Measurements from ENCODE around the gene ASTN2.

The ASTN2 gene

DNA sequence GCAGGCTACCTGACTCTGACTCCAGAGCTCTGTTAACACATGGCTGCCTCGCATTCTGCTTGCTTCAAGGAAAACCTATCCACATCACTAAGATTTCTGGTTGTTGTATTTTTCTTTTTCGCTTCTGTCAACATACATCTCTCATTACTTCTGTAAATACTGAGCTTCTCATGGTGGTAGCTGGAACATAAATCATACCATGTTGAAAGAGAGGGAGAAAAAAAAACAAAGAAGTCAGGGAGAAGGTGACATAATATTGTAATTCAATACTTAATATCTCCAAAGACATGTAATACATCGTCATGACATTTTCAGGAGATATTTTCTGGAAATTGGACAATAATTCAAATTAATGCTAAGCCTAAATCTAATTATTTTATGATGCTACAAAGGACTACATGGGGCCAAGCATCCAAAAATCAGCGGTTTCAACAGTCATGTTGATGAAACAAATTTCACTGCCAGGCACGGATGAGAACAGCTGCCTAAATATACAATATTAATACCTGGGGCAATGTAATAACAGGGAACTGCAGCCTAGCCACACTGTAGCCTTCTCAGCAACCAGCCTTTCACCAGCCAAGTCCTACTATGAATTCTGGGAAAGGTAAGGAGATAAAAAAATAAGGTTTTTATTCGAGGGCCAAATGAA lies 395.8 kb downstream of the ASTN2 start:
- DNase-seq (ENCODE audit: low read depth in 2 of 2) = no peak

GRCh38 chr9:117017414-117017985 lies 397.4 kb downstream of the ASTN2 start:
- DNase-seq (ENCODE audit: low read depth in 2 of 2) = no peak

GRCh38 chr9:117014061-117014460 lies 400.8 kb downstream of the ASTN2 start:
- no peak for DNase-seq (ENCODE audit: low read depth in 2 of 2)

DNA sequence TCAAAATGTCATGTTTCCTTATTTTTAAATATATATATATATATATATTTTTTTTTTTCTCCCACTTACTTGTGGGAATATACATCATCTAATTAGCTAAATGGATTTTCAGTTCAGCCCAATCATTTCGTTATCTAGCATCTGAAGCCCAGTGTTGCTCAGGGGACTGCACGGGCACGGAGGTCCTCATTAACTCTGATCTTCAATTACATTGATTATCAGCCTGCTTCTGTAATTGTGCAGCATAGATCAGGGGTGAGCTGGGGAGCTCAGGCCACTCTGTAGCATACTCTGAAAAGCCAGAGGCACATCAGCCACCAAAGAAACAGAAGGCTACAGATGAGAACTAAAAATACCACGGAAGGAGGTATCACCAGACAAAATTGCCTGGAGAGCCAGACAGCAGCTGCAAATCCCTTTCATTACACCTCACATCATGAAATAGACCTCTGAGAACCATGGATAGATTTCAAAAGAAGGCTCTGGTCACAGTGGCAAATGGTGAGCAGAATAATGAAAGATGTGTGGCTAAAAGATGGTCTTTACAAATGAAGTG lies 401.3 kb downstream of the ASTN2 start:
- DNase-seq (ENCODE audit: low read depth in 2 of 2) = no peak

DNA sequence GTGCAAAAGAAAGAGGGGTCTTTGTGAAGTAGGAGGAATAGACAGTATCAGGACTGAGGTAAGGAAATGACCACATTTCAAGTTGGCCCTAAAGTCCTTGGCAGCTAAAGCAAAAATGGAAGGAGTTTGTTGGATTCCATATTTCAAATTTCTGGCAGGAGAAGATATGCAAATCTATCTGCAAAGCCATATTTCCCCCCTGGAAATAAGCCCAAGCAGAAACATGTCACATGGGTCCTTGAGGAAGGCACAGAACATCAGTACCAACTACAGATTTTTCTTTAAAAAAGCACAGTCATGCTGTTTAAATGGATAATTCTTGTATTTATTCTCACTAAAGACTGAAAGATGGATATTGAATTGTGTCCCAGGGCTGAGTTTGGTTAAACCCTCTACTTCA lies 404.8 kb downstream of the ASTN2 start:
- DNase-seq (ENCODE audit: low read depth in 2 of 2) = no peak

GRCh38 chr9:117008876-117009275 lies 406.0 kb downstream of the ASTN2 start:
- DNase-seq (ENCODE audit: low read depth in 2 of 2) = no peak

- DNase-seq (ENCODE audit: low read depth in 2 of 2) = no peak
Observed at GRCh38 chr9:117008461-117008860, 406.4 kb downstream of the ASTN2 start.

- no peak for DNase-seq (ENCODE audit: low read depth in 2 of 2)
Observed at GRCh38 chr9:117002686-117003085, 412.2 kb downstream of the ASTN2 start.

GRCh38 chr9:117000834-117001233 lies 414.0 kb downstream of the ASTN2 start:
- no peak for DNase-seq (ENCODE audit: low read depth in 2 of 2)

DNA sequence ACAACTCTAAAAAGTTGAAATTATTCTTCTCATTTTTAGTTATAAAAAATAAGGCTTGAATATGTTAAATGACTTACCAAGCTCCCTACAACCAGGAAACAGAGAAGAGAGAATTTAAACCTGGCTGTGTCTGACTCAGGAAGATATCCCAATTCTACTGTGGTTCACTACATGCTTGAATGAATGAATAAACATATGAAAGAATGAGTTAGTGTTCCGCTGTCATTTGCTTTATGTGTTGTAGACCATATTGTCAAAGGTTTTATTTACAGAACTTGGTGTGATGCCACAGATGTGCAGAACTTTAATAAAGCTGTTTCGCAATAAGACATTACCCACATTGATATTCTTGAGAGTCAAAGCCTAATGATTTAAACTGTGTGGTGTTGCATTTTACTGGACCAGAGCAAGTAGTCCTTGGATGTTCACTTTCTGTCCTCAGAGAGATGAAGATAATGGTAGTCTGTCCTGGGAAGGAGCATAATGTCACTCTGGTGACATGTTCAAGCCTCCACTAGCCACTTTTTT lies 414.6 kb downstream of the ASTN2 start:
- DNase-seq (ENCODE audit: low read depth in 2 of 2) = no peak

GRCh38 chr9:116998305-116998704 lies 416.6 kb downstream of the ASTN2 start:
- DNase-seq (ENCODE audit: low read depth in 2 of 2) = no peak

DNA sequence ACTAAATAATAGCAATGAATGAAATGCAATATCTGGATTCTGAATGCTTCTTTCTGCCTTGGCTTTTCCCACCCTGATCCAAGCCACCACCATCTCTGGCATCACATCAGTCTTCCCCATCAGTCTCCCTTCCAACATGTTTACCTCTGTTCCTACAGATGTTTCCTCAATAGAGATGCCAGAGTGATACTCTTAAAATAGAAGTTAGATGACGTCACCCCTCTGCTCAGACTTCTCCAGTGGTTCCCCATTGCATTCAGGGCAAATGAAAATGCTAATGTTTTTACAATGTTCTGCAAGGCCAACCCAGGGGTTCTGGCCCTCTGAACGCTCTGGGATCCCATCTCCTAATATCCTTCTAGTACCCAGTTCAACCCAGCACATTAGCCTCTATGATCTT lies 422.0 kb downstream of the ASTN2 start:
- DNase-seq (ENCODE audit: low read depth in 2 of 2) = no peak

GRCh38 chr9:116991051-116991450 lies 423.8 kb downstream of the ASTN2 start:
- no peak for DNase-seq (ENCODE audit: low read depth in 2 of 2)

GRCh38 chr9:116990592-116990991 lies 424.3 kb downstream of the ASTN2 start:
- no peak for DNase-seq (ENCODE audit: low read depth in 2 of 2)

GRCh38 chr9:116987721-116988485 lies 427.0 kb downstream of the ASTN2 start:
- no peak for DNase-seq (ENCODE audit: low read depth in 2 of 2)

DNA sequence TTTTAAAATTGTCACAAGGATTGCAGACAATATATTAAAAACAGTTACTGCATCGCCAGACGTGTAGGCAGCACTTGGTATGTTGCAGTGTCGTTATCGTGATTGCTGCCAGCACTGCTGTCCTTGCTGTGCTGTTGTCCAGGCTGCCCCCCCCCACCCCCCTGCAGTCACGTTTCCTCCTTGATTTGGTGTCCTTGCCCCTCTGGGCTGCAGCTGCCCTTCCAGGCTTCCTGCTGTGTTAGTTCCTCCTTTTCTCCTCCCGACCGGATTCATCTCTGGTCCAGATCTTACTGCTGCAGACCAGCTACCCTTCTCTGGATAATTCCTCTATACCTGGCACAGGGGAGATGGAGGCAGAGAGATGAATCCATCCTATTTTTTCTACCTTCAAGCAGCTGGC lies 428.8 kb downstream of the ASTN2 start:
- DNase-seq (ENCODE audit: low read depth in 2 of 2) = no peak

GRCh38 chr9:116985596-116985995 lies 429.3 kb downstream of the ASTN2 start:
- DNase-seq (ENCODE audit: low read depth in 2 of 2) = no peak

GRCh38 chr9:116984111-116984510 lies 430.7 kb downstream of the ASTN2 start:
- no peak for DNase-seq (ENCODE audit: low read depth in 2 of 2)

DNA sequence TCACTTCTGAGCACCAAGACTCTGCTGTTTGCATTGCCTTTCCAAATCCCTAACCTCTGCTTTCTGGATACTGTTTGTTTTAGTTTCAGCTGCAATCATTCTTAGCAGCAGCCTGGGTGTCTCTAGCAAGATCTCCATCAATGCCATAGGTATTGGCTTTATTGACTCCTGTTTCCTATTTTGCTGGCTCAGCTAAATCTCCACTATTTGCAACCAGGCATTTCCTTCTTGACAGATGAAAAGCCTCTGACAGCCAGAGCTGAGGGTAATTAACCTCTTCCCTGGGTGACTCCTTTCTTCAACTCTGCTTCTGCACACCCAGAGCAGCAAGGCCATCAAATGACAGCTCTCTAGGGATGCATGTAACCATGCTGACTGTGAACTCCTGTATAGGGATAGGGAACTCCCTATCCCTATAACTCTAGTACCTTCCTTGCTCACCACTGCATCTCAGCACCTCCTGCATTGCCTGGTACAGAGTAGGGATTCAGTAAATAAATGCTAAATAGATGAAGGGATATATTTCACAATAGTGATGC lies 434.2 kb downstream of the ASTN2 start:
- DNase-seq (ENCODE audit: low read depth in 2 of 2) = no peak

GRCh38 chr9:116979456-116979855 lies 435.4 kb downstream of the ASTN2 start:
- DNase-seq (ENCODE audit: low read depth in 2 of 2) = no peak

DNA sequence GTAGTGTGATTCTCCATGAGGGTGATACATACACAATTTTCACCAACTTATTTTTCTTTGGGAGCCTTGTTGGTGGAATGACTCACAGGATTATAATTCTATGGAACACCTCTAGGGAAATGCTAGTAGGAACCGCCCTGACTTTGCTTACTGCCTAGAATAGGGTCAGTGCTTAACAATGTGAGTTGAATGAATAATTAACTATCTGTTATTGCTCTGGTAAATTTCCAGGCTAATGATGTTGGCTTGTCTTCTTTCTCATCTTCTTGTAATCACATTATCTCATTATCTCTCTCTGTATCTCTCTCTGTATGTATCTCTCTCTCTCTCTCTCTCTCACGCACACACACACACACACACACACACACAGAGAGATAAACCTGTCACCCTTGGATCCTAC lies 436.7 kb downstream of the ASTN2 start:
- no peak for DNase-seq (ENCODE audit: low read depth in 2 of 2)

DNA sequence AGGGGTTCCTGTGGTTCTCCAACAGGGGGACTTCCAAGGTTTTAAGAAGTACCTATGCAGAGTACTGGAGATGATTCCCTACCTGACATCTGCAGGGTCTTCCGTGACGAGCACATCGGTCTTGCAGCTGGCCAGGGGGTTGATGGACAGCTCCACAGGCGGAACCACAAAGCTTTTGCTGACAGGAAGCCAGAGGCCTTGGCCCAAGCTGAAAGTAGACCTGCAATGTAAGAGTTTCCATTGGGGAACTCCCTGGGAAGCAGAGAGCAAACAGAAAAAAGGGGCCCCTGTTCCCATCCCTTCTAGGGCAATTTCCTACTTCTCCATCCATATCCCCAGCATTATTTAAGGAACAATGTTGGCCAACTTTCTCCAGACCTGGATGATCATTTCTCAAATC lies 439.7 kb downstream of the ASTN2 start:
- DNase-seq (ENCODE audit: low read depth in 2 of 2) = no peak
